Measurements from ENCODE around the gene SCCPDH. TPM values are rescaled to one million over a fixed set of nuclear protein-coding genes. Genes with fewer than 3 reads are reported as not detected.

Gene SCCPDH
- total and polyA plus RNA-seq, 5 donors from 2014 or later: 1.5 to 5.0 (median 3.3) TPM

DNA sequence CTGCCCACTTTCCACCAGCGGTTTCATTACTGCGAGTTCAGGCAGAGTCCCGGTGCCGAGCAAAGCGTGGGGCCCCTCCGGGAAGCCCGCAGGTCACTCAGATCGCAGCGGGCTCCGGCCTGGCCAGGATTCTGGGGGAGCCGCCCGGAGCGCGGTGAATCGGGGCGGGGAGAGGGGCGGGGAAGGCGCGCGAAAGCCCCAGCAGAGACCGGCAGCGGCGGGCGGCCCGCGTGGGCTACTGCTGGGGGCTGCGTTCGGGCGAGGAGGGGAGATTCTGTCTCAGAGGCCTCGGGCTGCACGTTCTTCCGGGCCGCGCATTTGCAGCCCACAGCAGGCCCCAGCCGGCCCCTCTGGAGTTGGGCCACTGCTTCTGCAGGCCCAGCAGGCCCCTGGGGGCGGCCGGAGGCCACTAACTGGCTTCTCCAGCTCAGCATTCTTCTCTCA is 64.7 kb downstream of the SCCPDH start:
- H3K4me3 Mint-ChIP-seq: no peak overlapping the region
- peaks cover 0 to 1% (median 0%) of the 10 kb centered on the region in 7 donors for H3K9me3 Mint-ChIP-seq
- Histone ChIP-seq H3K36me3 (ENCODE audit: control insufficient read depth, insufficient read depth, low read length) (no peaks in the 10 kb centered on the region), H3K4me1 (ENCODE audit: control insufficient read depth, insufficient read depth, low read length, poor library complexity, severe bottlenecking) (peaks cover 3% of the 10 kb centered on the region), H3K9me3 (ENCODE audit: control insufficient read depth in 2 of 2, low read length in 2 of 2) (no peaks in the 10 kb centered on the region), H3K27me3 (ENCODE audit: control insufficient read depth, insufficient read depth, low read length) (no peaks in the 10 kb centered on the region), H3K27ac (ENCODE audit: insufficient read depth, low read length, poor library complexity, severe bottlenecking) (no peak overlapping the region), H3K4me3 (ENCODE audit: low read depth, low read length) (no peak overlapping the region)
- no peaks in the 10 kb centered on the region for H3K36me3 Mint-ChIP-seq
- DNase-seq (no peak), ATAC-seq (ENCODE audit: low read depth in 2 of 2) (no peak)
- no peak overlapping the region for H3K27ac Mint-ChIP-seq
- peaks cover 6% of the 10 kb centered on the region for H3K27me3 Mint-ChIP-seq
- H3K4me1 Mint-ChIP-seq: peaks cover 0 to 15% (median 1%) of the 10 kb centered on the region in 4 donors

DNA sequence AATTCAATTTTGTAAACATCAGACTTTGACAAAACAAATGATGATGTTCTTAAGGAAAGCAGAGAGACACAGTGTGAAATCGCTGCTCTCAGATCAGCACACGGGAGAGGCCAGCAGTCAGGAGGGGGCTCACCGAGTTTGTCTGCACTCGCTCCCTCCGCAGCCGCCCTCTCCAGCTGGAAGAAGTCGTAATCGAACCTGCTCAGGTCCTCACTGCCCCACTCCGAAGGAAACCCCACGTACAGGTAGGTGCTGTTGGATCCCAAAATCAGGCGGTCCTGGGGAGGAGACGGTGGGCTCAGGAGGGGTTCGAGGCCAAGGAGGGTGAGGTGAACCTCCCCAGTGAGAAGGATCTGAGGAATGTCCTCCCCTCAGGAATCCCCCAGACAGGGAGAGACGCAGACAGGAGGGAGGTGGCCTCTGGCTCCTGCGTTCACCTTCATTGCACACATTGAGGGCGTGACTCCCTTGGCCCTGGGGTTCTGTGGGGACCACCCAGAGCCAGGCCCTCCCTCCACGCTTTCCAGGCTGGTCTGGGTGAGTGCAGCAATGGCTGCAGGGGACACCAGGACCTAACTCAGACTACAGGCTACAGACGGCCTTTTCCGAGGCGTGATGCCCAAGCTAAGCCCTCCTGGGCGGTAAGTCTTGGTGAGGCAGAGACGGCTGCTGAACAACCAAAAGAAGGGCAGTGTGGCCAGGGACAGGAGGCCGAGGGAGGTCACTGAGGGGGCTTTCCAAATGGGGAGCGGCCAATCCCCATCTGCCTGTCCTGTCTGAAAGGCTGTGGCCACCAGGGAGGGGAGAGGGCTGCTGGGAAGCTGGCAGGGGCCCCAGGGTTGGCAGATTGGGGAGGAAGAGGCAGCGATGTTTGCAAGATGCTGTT is 65.5 kb downstream of the SCCPDH start:
- Mint-ChIP-seq H3K27me3 (peaks cover 6% of the 10 kb centered on the region), H3K4me3 (no peak overlapping the region), H3K4me1 (peaks cover 0 to 11% (median 1%) of the 10 kb centered on the region in 4 donors), H3K36me3 (no peaks in the 10 kb centered on the region), H3K27ac (peak overlapping the region in 1 of 3 donors; percentile 69), H3K9me3 (peaks cover 0 to 1% (median 0%) of the 10 kb centered on the region in 7 donors)
- Histone ChIP-seq H3K9me3 (ENCODE audit: control insufficient read depth in 2 of 2, low read length in 2 of 2) (no peaks in the 10 kb centered on the region), H3K27ac (ENCODE audit: insufficient read depth, low read length, poor library complexity, severe bottlenecking) (no peak overlapping the region), H3K27me3 (ENCODE audit: control insufficient read depth, insufficient read depth, low read length) (no peaks in the 10 kb centered on the region), H3K4me3 (ENCODE audit: low read depth, low read length) (no peak overlapping the region), H3K4me1 (ENCODE audit: control insufficient read depth, insufficient read depth, low read length, poor library complexity, severe bottlenecking) (peaks cover 3% of the 10 kb centered on the region), H3K36me3 (ENCODE audit: control insufficient read depth, insufficient read depth, low read length) (no peaks in the 10 kb centered on the region)
- no peak for DNase-seq
- ATAC-seq (ENCODE audit: low read depth in 2 of 2): no peak

DNA sequence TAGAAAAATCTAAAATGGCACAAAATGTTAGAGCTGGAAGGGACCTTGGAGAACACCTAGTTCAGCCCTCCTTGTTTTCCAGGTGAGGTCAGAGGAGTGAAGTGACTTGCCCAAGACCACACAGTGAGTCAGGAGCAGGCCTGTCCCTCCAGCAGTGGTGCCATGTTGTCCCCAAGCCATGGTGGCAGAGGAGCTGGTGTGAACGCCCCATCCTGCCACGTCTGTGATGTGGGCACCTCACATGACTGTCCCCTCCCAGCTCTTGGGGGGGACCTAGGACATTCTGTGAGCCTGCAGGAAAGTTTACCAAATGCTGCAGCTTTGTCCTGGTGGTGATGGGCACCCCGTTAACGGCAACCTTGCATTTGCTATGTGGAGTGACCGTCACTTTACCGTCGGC is 66.2 kb downstream of the SCCPDH start:
- peaks cover 0 to 5% (median 1%) of the 10 kb centered on the region in 4 donors for H3K4me1 Mint-ChIP-seq
- ATAC-seq (ENCODE audit: low read depth in 2 of 2) (no peak), DNase-seq (no peak)
- H3K27ac Mint-ChIP-seq: no peak overlapping the region
- H3K27me3 ChIP-seq (ENCODE audit: control insufficient read depth, insufficient read depth, low read length): no peaks in the 10 kb centered on the region
- H3K27me3 Mint-ChIP-seq: peaks cover 6% of the 10 kb centered on the region
- H3K36me3 Mint-ChIP-seq: no peaks in the 10 kb centered on the region
- H3K9me3 ChIP-seq (ENCODE audit: control insufficient read depth in 2 of 2, low read length in 2 of 2): no peaks in the 10 kb centered on the region
- no peak overlapping the region for H3K4me3 ChIP-seq (ENCODE audit: low read depth, low read length)
- H3K4me3 Mint-ChIP-seq: no peak overlapping the region
- peaks cover 3% of the 10 kb centered on the region for H3K4me1 ChIP-seq (ENCODE audit: control insufficient read depth, insufficient read depth, low read length, poor library complexity, severe bottlenecking)
- no peaks in the 10 kb centered on the region for H3K36me3 ChIP-seq (ENCODE audit: control insufficient read depth, insufficient read depth, low read length)
- H3K9me3 Mint-ChIP-seq: peaks cover 0 to 1% (median 0%) of the 10 kb centered on the region in 7 donors
- no peak overlapping the region for H3K27ac ChIP-seq (ENCODE audit: insufficient read depth, low read length, poor library complexity, severe bottlenecking)

DNA sequence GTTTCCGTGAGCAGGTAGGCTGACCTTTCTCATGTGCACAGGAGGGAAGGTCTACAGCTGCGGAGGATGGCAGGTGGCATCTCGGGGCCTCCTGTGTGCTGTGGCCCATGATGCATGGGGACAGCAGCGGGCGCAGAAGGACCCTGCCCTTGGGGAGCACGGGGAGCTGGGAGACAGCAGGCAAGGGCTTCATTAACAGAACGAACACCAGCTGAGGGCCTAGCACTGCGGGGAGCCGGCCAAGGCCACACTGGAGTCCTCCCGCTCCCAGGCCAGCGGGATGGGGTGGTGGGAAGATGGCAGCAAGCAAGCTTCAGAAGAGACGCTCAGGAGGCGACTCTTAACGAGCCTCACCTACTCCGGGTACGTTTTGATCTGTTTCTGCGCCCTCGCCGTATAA is 66.6 kb downstream of the SCCPDH start:
- no peak overlapping the region for H3K4me3 Mint-ChIP-seq
- no peak overlapping the region for H3K4me3 ChIP-seq (ENCODE audit: low read depth, low read length)
- H3K36me3 ChIP-seq (ENCODE audit: control insufficient read depth, insufficient read depth, low read length): no peaks in the 10 kb centered on the region
- peaks cover 0 to 5% (median 1%) of the 10 kb centered on the region in 4 donors for H3K4me1 Mint-ChIP-seq
- no peak overlapping the region for H3K27ac Mint-ChIP-seq
- no peak for DNase-seq
- H3K4me1 ChIP-seq (ENCODE audit: control insufficient read depth, insufficient read depth, low read length, poor library complexity, severe bottlenecking): peaks cover 3% of the 10 kb centered on the region
- no peaks in the 10 kb centered on the region for H3K9me3 ChIP-seq (ENCODE audit: control insufficient read depth in 2 of 2, low read length in 2 of 2)
- no peak overlapping the region for H3K27ac ChIP-seq (ENCODE audit: insufficient read depth, low read length, poor library complexity, severe bottlenecking)
- H3K27me3 Mint-ChIP-seq: peaks cover 6% of the 10 kb centered on the region
- no peaks in the 10 kb centered on the region for H3K27me3 ChIP-seq (ENCODE audit: control insufficient read depth, insufficient read depth, low read length)
- H3K9me3 Mint-ChIP-seq: peaks cover 0 to 4% (median 0%) of the 10 kb centered on the region in 7 donors
- no peaks in the 10 kb centered on the region for H3K36me3 Mint-ChIP-seq
- no peak for ATAC-seq (ENCODE audit: low read depth in 2 of 2)

DNA sequence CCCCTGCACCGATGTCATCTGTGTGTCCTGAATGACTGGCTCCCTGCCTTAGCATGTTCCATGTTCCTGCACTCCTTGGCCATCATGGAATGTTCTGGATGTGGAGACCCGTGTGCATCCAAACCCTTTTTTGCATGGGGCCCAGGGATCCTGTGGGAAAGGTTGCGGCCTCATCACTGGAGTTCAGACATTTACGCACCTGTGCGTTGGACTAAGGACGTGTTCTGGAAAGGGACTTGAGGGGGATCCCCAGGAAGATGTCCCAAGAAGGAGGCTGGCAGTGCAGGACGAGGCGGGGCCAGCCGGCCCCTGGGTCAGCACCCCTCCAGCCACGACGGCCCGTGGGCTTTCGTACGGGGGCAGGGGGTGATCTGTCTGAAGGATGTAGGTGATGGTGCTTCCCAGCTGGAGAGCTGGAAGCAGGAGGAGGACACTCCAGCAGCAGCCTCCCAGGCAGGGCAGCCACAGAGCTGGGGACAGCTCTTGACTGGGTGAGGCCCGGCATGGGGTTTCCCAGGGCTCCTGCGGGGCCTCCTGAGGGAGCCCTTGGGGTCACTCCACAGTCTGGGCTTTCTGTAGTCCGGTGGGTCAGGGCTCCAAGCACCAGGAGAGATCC is 67.2 kb downstream of the SCCPDH start:
- ATAC-seq (ENCODE audit: low read depth in 2 of 2): no peak
- H3K4me3 Mint-ChIP-seq: no peak overlapping the region
- no peak overlapping the region for H3K4me3 ChIP-seq (ENCODE audit: low read depth, low read length)
- H3K36me3 ChIP-seq (ENCODE audit: control insufficient read depth, insufficient read depth, low read length): no peaks in the 10 kb centered on the region
- peaks cover 0 to 5% (median 1%) of the 10 kb centered on the region in 4 donors for H3K4me1 Mint-ChIP-seq
- no peak overlapping the region for H3K27ac ChIP-seq (ENCODE audit: insufficient read depth, low read length, poor library complexity, severe bottlenecking)
- H3K36me3 Mint-ChIP-seq: no peaks in the 10 kb centered on the region
- H3K27me3 Mint-ChIP-seq: peaks cover 6% of the 10 kb centered on the region
- no peak for DNase-seq
- no peaks in the 10 kb centered on the region for H3K27me3 ChIP-seq (ENCODE audit: control insufficient read depth, insufficient read depth, low read length)
- H3K9me3 ChIP-seq (ENCODE audit: control insufficient read depth in 2 of 2, low read length in 2 of 2): no peaks in the 10 kb centered on the region
- H3K27ac Mint-ChIP-seq: no peak overlapping the region
- peaks cover 3% of the 10 kb centered on the region for H3K4me1 ChIP-seq (ENCODE audit: control insufficient read depth, insufficient read depth, low read length, poor library complexity, severe bottlenecking)
- H3K9me3 Mint-ChIP-seq: peaks cover 0 to 4% (median 0%) of the 10 kb centered on the region in 7 donors

DNA sequence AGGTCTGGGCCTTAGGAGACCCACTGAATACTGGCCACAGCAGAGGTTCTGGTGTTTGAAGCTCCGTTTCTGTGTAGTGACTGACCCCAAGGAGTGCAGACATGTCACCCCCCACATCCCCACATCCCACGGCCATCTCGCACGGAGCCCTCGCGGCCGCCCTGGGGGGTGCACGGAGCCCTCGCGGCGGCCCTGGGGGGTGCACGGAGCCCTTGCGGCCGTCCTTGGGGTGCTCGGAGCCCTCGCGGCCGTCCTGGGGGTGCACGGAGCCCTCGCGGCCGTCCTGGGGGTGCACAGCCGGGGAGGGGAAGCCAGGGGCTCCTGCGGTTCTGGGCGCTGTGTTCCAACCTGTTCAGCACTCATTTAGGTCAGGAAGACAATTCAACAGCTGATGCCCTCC is 68.4 kb downstream of the SCCPDH start:
- peaks cover 3% of the 10 kb centered on the region for H3K4me1 ChIP-seq (ENCODE audit: control insufficient read depth, insufficient read depth, low read length, poor library complexity, severe bottlenecking)
- ATAC-seq (ENCODE audit: low read depth in 2 of 2) (no peak), DNase-seq (no peak)
- no peaks in the 10 kb centered on the region for H3K27me3 ChIP-seq (ENCODE audit: control insufficient read depth, insufficient read depth, low read length)
- Mint-ChIP-seq H3K27ac (no peak overlapping the region), H3K4me3 (no peak overlapping the region), H3K36me3 (no peaks in the 10 kb centered on the region), H3K4me1 (peaks cover 0 to 5% (median 1%) of the 10 kb centered on the region in 4 donors), H3K9me3 (peaks cover 0 to 4% (median 0%) of the 10 kb centered on the region in 7 donors), H3K27me3 (peaks cover 6% of the 10 kb centered on the region)
- H3K4me3 ChIP-seq (ENCODE audit: low read depth, low read length): no peak overlapping the region
- no peaks in the 10 kb centered on the region for H3K36me3 ChIP-seq (ENCODE audit: control insufficient read depth, insufficient read depth, low read length)
- H3K27ac ChIP-seq (ENCODE audit: insufficient read depth, low read length, poor library complexity, severe bottlenecking): no peak overlapping the region
- H3K9me3 ChIP-seq (ENCODE audit: control insufficient read depth in 2 of 2, low read length in 2 of 2): no peaks in the 10 kb centered on the region

DNA sequence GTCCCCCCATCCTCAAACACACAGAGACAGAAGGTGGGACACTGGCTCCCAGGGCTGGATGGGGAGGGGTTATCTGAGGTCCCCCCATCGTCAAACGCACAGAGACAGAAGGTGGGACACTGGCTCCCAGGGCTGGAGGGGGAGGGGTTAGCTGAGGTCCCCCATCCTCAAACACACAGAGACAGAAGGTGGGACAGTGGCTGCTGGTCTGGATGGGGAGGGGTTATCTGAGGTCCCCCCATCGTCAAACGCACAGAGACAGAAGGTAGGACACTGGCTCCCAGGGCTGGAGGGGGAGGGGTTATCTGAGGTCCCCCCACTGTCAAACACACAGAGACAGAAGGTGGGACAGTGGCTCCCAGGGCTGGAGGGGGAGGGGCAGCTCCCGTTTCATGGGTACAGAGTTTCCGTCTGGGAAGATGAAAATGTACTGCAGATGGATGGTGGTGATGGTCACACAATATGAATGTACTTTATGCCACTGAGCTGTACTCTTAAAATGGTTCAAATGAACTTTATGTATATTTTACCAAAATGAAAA is 69.2 kb downstream of the SCCPDH start:
- Histone ChIP-seq H3K4me3 (ENCODE audit: low read depth, low read length) (no peak overlapping the region), H3K27me3 (ENCODE audit: control insufficient read depth, insufficient read depth, low read length) (no peaks in the 10 kb centered on the region), H3K4me1 (ENCODE audit: control insufficient read depth, insufficient read depth, low read length, poor library complexity, severe bottlenecking) (peaks cover 3% of the 10 kb centered on the region), H3K36me3 (ENCODE audit: control insufficient read depth, insufficient read depth, low read length) (no peaks in the 10 kb centered on the region), H3K27ac (ENCODE audit: insufficient read depth, low read length, poor library complexity, severe bottlenecking) (no peak overlapping the region), H3K9me3 (ENCODE audit: control insufficient read depth in 2 of 2, low read length in 2 of 2) (no peaks in the 10 kb centered on the region)
- H3K27ac Mint-ChIP-seq: no peak overlapping the region
- peaks cover 3% of the 10 kb centered on the region for H3K27me3 Mint-ChIP-seq
- no peak for ATAC-seq (ENCODE audit: low read depth in 2 of 2)
- no peak for DNase-seq
- peaks cover 0 to 4% (median 0%) of the 10 kb centered on the region in 7 donors for H3K9me3 Mint-ChIP-seq
- H3K4me3 Mint-ChIP-seq: no peak overlapping the region
- H3K4me1 Mint-ChIP-seq: peaks cover 0 to 5% (median 1%) of the 10 kb centered on the region in 4 donors
- H3K36me3 Mint-ChIP-seq: no peaks in the 10 kb centered on the region

Data from CD4-positive, CD25-positive, alpha-beta regulatory T cell (primary cell).